ENCODE data around the gene ANO2.
A peak's percentile ranks its signal among the peaks of the same experiment; 100 is the strongest.

Gene ANO2

GRCh38 chr12:5945071-5946008 lies at the start of gene ANO2:
TSS of gene ANO2 (minus strand) at chr12:5945259. CDS start at chr12:5945217, 42 bp downstream.
- DNase-seq (ENCODE audit: extremely low read depth in 1 of 2, low read depth in 1 of 2) = no peak

GRCh38 chr12:5989621-5990020 lies 44.6 kb upstream of the ANO2 start:
- DNase-seq (ENCODE audit: extremely low read depth in 1 of 2, low read depth in 1 of 2) = no peak

- peak; percentile 15 to 54 for DNase-seq (ENCODE audit: extremely low read depth in 1 of 2, low read depth in 1 of 2)
Measured at GRCh38 chr12:5988659-5989116, 43.6 kb upstream of the ANO2 start.

GRCh38 chr12:5988088-5988487 lies 43.0 kb upstream of the ANO2 start:
- no peak for DNase-seq (ENCODE audit: extremely low read depth in 1 of 2, low read depth in 1 of 2)

GRCh38 chr12:5987573-5987972 lies 42.5 kb upstream of the ANO2 start:
- no peak for DNase-seq (ENCODE audit: extremely low read depth in 1 of 2, low read depth in 1 of 2)

- DNase-seq (ENCODE audit: extremely low read depth in 1 of 2, low read depth in 1 of 2) = no peak
Measured at GRCh38 chr12:5985471-5985870, 40.4 kb upstream of the ANO2 start.

GRCh38 chr12:5984873-5985272 lies 39.8 kb upstream of the ANO2 start:
- DNase-seq (ENCODE audit: extremely low read depth in 1 of 2, low read depth in 1 of 2) = no peak

- DNase-seq (ENCODE audit: extremely low read depth in 1 of 2, low read depth in 1 of 2) = no peak
Measured at GRCh38 chr12:5982106-5982505, 37.0 kb upstream of the ANO2 start.

- no peak for DNase-seq (ENCODE audit: extremely low read depth in 1 of 2, low read depth in 1 of 2)
Measured at GRCh38 chr12:5977556-5977955, 32.5 kb upstream of the ANO2 start.

- DNase-seq (ENCODE audit: extremely low read depth in 1 of 2, low read depth in 1 of 2) = no peak
Measured at GRCh38 chr12:5976711-5977110, 31.7 kb upstream of the ANO2 start.

GRCh38 chr12:5976196-5976595 lies 31.1 kb upstream of the ANO2 start:
- no peak for DNase-seq (ENCODE audit: extremely low read depth in 1 of 2, low read depth in 1 of 2)

- DNase-seq (ENCODE audit: extremely low read depth in 1 of 2, low read depth in 1 of 2) = no peak
Measured at GRCh38 chr12:5973461-5974115, 28.5 kb upstream of the ANO2 start.

- DNase-seq (ENCODE audit: extremely low read depth in 1 of 2, low read depth in 1 of 2) = no peak
Measured at GRCh38 chr12:5972387-5972786, 27.3 kb upstream of the ANO2 start.

- no peak for DNase-seq (ENCODE audit: extremely low read depth in 1 of 2, low read depth in 1 of 2)
Measured at GRCh38 chr12:5971194-5971850, 26.3 kb upstream of the ANO2 start.

GRCh38 chr12:5969974-5970690 lies 25.1 kb upstream of the ANO2 start:
- no peak for DNase-seq (ENCODE audit: extremely low read depth in 1 of 2, low read depth in 1 of 2)

GRCh38 chr12:5969156-5969973 lies 24.3 kb upstream of the ANO2 start:
- no peak for DNase-seq (ENCODE audit: extremely low read depth in 1 of 2, low read depth in 1 of 2)

GRCh38 chr12:5967645-5968415 lies 22.8 kb upstream of the ANO2 start:
- DNase-seq (ENCODE audit: extremely low read depth in 1 of 2, low read depth in 1 of 2) = no peak

GRCh38 chr12:5966486-5967095 lies 21.5 kb upstream of the ANO2 start:
- no peak for DNase-seq (ENCODE audit: extremely low read depth in 1 of 2, low read depth in 1 of 2)

GRCh38 chr12:5965950-5966383 lies 20.9 kb upstream of the ANO2 start:
- peak in 1 of 2 donors; percentile 28 for DNase-seq (ENCODE audit: extremely low read depth in 1 of 2, low read depth in 1 of 2)
